IMR-90 (cell line): Measurements from ENCODE around the gene ACSL4.

ENCODE experiments used
- CTCF ChIP-seq: conservative IDR thresholded peaks from 2 replicates; pipeline ENCODE4 v1.5.1; 2012; ENCODE audit warnings: mild to moderate bottlenecking, low read depth, low read length, improper control_type of control experiment
- RAD21 ChIP-seq: IDR thresholded peaks from 2 replicates; pipeline ENCODE4 v1.6.1; 2012; ENCODE audit warnings: low read length, improper control_type of control experiment

GRCh38 chrX:109660435-109661143 is 72.5 kb downstream of the ACSL4 start:
- no peak for TF ChIP-seq CTCF
- no peak for TF ChIP-seq RAD21
